SIG-M5 treated with dmso at 0.1 percent for 504 hours (cell line): ENCODE results near the gene GFRA4.
A peak's percentile ranks its signal among the peaks of the same experiment; 100 is the strongest.
"Not testable (repeated sequence)": the region's sequence is repeated elsewhere in the genome, so short reads cannot be mapped to it uniquely, and the experiment has no call there.

Experiments
- DNase-seq: peaks from one replicate; lab custom pipeline; 2025; ENCODE audit not compliant: unreplicated experiment; lab: John Stamatoyannopoulos, UW

Gene GFRA4

DNA sequence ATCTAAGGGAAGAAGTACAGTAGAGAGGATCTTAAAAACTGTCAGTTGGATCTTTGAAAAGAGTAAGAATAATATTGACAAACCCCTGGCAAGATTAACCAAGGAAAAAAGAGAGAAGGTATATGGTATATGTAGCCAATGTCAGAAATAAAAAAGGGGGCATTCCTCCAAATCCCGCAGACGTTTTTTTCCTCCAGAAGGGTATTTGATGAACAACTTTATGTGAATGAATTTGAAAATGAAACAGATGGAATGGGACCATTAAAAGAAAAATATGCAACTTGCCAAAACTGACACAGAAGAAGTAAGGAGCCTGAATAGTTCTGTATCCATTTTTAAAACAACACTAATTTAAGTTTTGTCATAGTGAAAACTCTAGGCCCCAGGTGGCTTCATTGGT, 35.7 kb downstream of the GFRA4 start:
- no peak for DNase-seq

DNA sequence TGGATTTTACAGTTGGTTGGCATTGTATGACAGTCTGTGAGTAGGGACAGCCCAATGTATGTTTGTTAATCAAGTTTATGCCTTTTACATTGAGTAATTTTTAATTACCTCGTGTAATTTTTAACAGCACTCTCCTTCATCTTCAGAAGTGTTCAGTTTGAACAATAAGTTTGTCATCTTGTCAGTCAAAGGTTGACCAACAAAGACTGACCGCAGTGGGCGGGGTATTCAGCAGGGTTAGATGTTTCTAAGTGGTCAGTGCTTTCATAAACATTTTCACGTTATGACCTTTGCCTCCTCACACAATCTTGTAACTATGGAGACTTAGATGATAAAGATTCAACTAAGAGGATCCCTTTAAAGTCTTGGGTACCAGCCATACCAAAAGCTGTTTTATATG, 40.8 kb downstream of the GFRA4 start:
- DNase-seq, result no peak

DNA sequence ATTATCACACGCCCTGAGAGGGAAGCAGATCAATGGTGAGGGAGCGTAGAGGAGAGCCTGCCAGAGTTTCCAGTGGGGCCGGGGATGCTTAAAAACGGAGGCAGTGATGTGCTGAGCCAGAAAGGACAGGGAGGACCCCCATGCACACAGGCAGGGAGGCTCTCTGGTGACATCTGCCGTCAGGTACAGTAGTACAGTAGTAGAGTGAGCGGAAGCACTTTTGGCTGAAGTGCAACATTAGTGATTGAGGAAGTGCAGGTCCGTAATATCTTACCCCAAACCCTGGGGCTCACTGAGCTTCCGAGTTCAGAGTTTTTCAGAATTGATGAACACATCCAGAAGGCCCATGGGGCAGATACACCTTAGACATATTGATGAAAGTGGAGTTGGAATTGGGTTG, 42.1 kb downstream of the GFRA4 start:
- DNase-seq, result peak; percentile 41

DNA sequence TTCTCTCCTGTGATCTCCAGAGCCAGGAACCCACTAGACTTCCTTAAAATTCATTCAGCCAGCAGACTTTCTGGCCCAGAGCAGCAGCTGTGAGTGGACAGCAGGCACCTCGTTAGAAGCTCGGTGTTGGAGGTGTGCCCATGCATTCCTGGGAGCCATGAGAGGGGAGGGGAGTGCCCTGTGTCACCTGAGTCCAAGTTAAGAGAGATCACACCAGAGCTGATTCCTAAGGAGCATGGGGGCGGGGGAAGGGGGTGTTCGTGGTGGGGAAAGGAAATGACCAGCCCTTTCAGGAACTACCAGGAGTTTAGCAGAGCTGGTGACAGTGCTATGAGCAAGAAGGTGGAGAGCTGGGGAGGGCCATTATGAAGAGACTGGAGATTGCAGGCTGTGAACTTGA, 46.9 kb downstream of the GFRA4 start:
- DNase-seq, result no peak

DNA sequence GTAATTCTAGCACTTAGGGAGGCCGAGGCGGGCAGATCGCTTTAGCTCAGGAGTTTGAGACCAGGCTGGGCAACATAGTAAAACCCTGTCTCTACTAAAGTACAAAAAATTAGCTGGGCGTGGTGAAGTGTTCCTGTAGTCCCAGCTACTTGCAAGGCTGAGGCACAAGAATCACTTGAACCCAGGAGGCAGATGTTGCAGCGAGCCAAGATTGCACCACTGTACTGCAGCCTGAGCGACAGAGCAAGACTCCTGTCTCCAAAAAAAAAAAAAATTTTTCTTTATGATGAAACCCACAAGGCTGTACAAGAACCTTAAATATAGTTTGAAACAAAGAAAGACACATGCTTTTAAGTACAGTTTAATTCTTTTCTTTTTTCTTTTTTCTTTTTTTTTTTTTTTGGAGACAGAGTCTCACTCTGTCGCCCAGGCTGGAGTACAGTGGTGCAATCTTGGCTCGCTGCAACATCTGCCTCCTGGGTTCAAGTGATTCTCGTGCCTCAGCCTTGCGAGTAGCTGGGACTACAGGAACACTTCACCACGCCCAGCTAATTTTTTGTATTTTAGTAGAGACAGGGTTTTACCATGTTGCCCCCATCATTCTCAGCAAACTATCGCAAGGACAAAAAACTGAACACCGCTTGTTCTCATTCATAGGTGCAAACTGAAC, 47.9 kb downstream of the GFRA4 start:
- DNase-seq, result not testable (repeated sequence)

DNA sequence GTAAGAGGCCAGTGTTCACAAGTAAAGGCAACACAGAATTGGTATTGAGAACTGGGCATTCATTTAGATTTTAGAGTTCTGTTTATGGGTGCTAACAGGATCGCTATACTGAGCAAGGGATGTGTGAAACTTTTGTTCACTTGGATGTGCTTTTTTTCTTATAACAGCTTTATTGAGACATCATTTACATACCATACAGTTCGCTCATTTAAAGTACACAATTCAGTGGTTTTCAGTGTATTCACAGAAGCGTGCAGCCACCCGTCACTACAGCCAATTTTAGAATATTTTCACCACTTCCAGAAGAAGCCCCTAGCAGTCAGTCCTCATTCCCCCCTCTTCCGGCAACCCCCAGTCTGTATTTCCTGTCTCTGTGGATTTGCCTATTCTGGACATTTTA, 48.7 kb downstream of the GFRA4 start:
- DNase-seq, result no peak

DNA sequence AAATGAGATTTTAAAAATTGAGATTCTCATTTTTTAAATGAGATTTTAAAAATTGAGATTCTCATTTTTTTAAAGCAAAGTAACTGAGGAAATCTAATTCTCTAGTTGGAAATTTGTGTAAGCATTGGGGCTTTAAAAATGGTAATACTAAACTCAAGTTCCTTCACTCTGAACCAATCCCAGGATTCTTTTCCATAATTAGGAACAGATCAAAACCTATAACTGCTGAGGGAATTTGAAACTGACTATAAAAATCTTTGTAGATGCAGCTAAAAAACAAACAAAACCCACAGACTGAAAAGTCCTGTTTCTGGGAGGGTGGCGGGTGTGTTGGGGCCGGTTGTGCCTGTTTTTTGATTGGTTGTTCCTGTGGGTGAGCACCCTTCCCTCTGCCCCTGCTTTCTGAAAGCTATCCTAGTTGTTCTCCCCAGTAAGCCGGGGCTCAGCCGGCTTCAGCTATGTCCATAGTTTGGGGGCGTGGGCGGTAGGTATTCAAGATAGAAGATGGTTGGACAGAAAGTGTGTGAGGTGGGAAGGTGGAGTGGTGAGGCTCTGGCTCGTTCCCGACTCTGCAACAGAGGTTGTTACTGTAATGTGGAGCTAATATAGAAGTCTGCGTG, 49.3 kb downstream of the GFRA4 start:
- DNase-seq, result no peak

DNA sequence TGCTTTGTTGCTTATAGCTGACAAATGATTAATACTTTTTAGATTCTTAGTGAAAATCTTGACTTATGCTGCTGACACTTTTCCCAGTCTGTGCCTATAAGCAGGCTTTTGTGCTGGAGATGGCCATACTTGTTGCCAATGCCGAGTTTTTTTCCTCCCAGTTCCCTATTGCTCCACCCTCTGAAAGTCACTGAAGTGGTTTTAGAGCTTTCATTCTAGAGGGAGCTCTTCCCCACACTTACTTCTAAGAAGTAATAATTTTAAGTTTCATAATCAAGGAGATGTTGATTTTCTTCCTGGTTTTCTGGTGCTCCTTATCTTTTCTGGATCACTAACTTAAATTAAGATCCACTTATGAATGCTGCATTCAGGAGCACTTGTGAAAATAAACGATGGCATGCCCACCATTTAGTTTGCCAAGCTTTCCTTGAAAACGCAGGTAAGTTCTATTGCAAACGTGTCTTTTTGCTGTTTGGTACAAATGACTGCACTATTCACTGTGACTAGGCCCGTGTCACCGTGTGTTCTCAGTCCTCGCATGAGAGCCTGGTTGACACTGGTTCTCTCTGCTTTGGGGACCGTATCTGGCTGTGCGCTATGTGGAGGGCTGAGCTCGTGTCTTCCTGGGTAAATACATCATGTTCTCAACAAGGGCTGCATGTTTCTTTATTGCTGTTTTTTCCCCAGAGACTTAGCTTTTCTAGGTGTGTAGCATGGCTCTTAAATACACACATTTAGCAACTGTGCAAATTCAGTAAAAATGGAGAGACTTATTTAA, 50.2 kb downstream of the GFRA4 start:
- DNase-seq, result peak; percentile 42

DNA sequence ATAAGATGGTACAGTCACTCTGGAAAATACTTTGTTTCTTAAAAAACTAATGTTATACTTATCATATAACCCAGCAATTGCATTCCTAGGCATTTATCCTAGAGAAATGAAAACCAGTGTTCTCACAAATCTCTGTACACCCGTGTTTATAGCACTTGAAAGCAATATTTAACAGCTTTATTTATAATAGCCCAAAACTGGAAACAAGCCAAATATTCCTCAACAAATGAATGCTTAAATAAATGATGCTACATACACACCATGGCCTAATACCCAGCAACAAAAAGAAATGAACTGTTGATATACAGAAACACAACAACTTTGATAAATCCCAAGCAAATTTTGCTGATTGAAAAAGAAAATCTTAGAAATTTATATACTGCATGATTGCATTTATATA, 51.3 kb downstream of the GFRA4 start:
- DNase-seq, result no peak
